Jurkat, Clone E6-1 (cell line): ENCODE measurements around the gene DENND1A.
"Not testable (repeated sequence)": the region's sequence is repeated elsewhere in the genome, so short reads cannot be mapped to it uniquely, and the experiment has no call there.

ENCODE experiments used
- DNase-seq: peaks from one replicate; pipeline ENCODE4 v3.0.0-alpha.2; 2011; ENCODE audit warnings: low read depth, low spot score
- H3K4me3 ChIP-seq: 2 replicates; pipeline ENCODE4 v1.5.1; 2011; ENCODE audit warnings: mild to moderate bottlenecking, low read length, control low read depth, moderate library complexity

The DENND1A gene

GRCh38 chr9:123834218-123834888 is 95.6 kb downstream of the DENND1A start:
- no peak for DNase-seq
- H3K4me3 ChIP-seq = no peak overlapping the region

GRCh38 chr9:123832858-123833650 is 96.9 kb downstream of the DENND1A start:
- H3K4me3 ChIP-seq = no peak overlapping the region
- no peak for DNase-seq

- no peak for DNase-seq
- no peak overlapping the region for H3K4me3 ChIP-seq
Observed at GRCh38 chr9:123832176-123832575, 97.8 kb downstream of the DENND1A start.

- H3K4me3 ChIP-seq = no peak overlapping the region
- no peak for DNase-seq
Observed at GRCh38 chr9:123828449-123828848, 101.5 kb downstream of the DENND1A start.

- H3K4me3 ChIP-seq = no peak overlapping the region
- no peak for DNase-seq
Observed at GRCh38 chr9:123825342-123826060, 104.4 kb downstream of the DENND1A start.

- no peak overlapping the region for H3K4me3 ChIP-seq
- no peak for DNase-seq
Observed at GRCh38 chr9:123823194-123823947, 106.6 kb downstream of the DENND1A start.

GRCh38 chr9:123821619-123822018 is 108.3 kb downstream of the DENND1A start:
- DNase-seq = no peak
- H3K4me3 ChIP-seq = no peak overlapping the region

GRCh38 chr9:123820139-123820538 is 109.8 kb downstream of the DENND1A start:
- DNase-seq = no peak
- H3K4me3 ChIP-seq = no peak overlapping the region

GRCh38 chr9:123816817-123817472 is 113.0 kb downstream of the DENND1A start:
- no peak for DNase-seq
- H3K4me3 ChIP-seq = no peak overlapping the region

GRCh38 chr9:123815856-123816255 is 114.1 kb downstream of the DENND1A start:
- not testable (repeated sequence) for H3K4me3 ChIP-seq, DNase-seq

GRCh38 chr9:123814496-123814895 is 115.4 kb downstream of the DENND1A start:
- no peak for DNase-seq

GRCh38 chr9:123812984-123813383 is 116.9 kb downstream of the DENND1A start:
- no peak for DNase-seq
- no peak overlapping the region for H3K4me3 ChIP-seq

More at GRCh38 chr9:123814496-123814895, 115.4 kb downstream of the DENND1A start:
- no peak overlapping the region for H3K4me3 ChIP-seq

- DNase-seq = no peak
- H3K4me3 ChIP-seq = no peak overlapping the region
Observed at GRCh38 chr9:123807251-123807650, 122.7 kb downstream of the DENND1A start.

- DNase-seq = no peak
- H3K4me3 ChIP-seq = no peak overlapping the region
Observed at GRCh38 chr9:123806829-123807228, 123.1 kb downstream of the DENND1A start.

- DNase-seq = no peak
- H3K4me3 ChIP-seq = no peak overlapping the region
Observed at GRCh38 chr9:123798195-123798594, 131.7 kb downstream of the DENND1A start.

GRCh38 chr9:123796618-123797484 is 133.1 kb downstream of the DENND1A start:
- no peak overlapping the region for H3K4me3 ChIP-seq

GRCh38 chr9:123796094-123796493 is 133.8 kb downstream of the DENND1A start:
- no peak overlapping the region for H3K4me3 ChIP-seq
- DNase-seq = no peak

More at GRCh38 chr9:123796618-123797484, 133.1 kb downstream of the DENND1A start:
- no peak for DNase-seq

GRCh38 chr9:123795336-123795735 is 134.6 kb downstream of the DENND1A start:
- no peak for DNase-seq
- H3K4me3 ChIP-seq = no peak overlapping the region
